Naive thymus-derived CD8-positive, alpha-beta T cell (primary cell): ENCODE data around the gene CAMK1G. TPM values are rescaled to one million over a fixed set of nuclear protein-coding genes. Genes with fewer than 3 reads are reported as not detected.

Source experiments
- ATAC-seq, 2 donors: fragments of 150-1000 bp; cut with Tn5 transposase in 1 of 2; sonication (Bioruptor Pico), chemical (Tn5 transposase) in 1 of 2; 1 replicate in 1 of 2; 2 replicates in 1 of 2; pipeline ENCODE4 v1.10.0; 2021; ENCODE audit warnings: mild to moderate bottlenecking in 2 of 2, moderate library complexity in 2 of 2
- POLR2A ChIA-PET: fragments of 350-600 bp; sonication (Branson Sonifier 250); formaldehyde crosslinking; loops from one replicate; lab custom pipeline; 2021; ENCODE audit warnings: antibody characterized with exemption; lab: Charles Lee
- DNase-seq, 10 donors: peaks; one replicate each; pipeline versions ENCODE4 v3.0.0 to v3.0.0-alpha.2; 2020 to 2022
- H3K27ac Mint-ChIP-seq, 10 donors: one replicate each; pipeline ENCODE4 v1.8.0; 2020 to 2022; ENCODE audit warnings: mild to moderate bottlenecking in 10 of 10, mixed read lengths in 10 of 10, moderate library complexity in 4 of 10, inconsistent platforms in 1 of 10
- H3K27me3 Mint-ChIP-seq, 5 donors: one replicate each; pipeline ENCODE4 v1.8.0; 2021 to 2022; ENCODE audit warnings: mixed read lengths in 5 of 5
- H3K36me3 Mint-ChIP-seq, 3 donors: one replicate each; pipeline ENCODE4 v1.8.0; 2020 to 2022; ENCODE audit warnings: mixed read lengths in 3 of 3, mild to moderate bottlenecking in 2 of 3, inconsistent platforms in 1 of 3
- H3K4me1 Mint-ChIP-seq, 4 donors: one replicate each; pipeline ENCODE4 v1.8.0; 2021 to 2022; ENCODE audit warnings: mixed read lengths in 4 of 4
- H3K4me3 Mint-ChIP-seq, 10 donors: one replicate each; pipeline ENCODE4 v1.8.0; 2020 to 2022; ENCODE audit warnings: mild to moderate bottlenecking in 10 of 10, mixed read lengths in 10 of 10, moderate library complexity in 6 of 10, inconsistent platforms in 1 of 10
- H3K9me3 Mint-ChIP-seq, 9 donors: one replicate each; pipeline ENCODE4 v1.8.0; 2020 to 2022; ENCODE audit warnings: mixed read lengths in 9 of 9, mild to moderate bottlenecking in 3 of 9, inconsistent platforms in 1 of 9, moderate library complexity in 1 of 9
- polyA plus RNA-seq, 3 donors: library from polyadenylated mRNA; unstranded; fragments of 300-500 nt; fragmentation: Illumina TruSeq; gene quantifications; one replicate each; pipeline ENCODE4 v1.2.3, GENCODE V29; 2021
- total RNA-seq, 8 experiments: library from RNA in 2 of 8; stranded (reverse) in 2 of 8; gene quantifications; one replicate each; pipeline ENCODE4 v1.2.3 and lab custom pipeline; 2021 to 2026

The CAMK1G gene
- total and polyA plus RNA-seq, 5 experiments from 2014 or later = not detected

DNA sequence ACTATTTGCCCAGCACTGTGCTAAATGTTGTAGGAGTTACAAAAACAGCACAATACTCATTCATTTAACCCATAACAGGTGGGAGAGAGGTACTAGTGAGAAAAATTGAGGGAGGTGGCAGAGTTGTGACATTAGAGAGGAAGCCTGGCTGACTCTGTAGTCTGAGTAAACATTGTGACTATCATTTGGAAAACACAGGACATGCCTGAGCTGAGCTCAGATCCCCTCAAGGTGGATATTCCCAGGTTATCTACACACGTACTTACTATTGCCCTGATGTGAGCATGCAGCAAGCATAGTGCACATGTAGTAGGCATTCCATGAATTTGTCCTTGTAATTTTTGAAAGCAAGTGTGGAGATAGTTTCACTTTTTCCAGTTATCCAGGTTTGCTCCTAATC lies 10.9 kb downstream of the CAMK1G start:
- Mint-ChIP-seq H3K27me3 (peaks cover 9 to 42% (median 27%) of the 10 kb centered on the region in 5 donors), H3K4me3 (no peak overlapping the region), H3K9me3 (no peaks in the 10 kb centered on the region), H3K4me1 (peaks cover 0 to 1% (median 0%) of the 10 kb centered on the region in 4 donors), H3K36me3 (no peaks in the 10 kb centered on the region), H3K27ac (no peak overlapping the region)
- DNase-seq = no peak
- POLR2A ChIA-PET = no interaction called here
- no peak for ATAC-seq

DNA sequence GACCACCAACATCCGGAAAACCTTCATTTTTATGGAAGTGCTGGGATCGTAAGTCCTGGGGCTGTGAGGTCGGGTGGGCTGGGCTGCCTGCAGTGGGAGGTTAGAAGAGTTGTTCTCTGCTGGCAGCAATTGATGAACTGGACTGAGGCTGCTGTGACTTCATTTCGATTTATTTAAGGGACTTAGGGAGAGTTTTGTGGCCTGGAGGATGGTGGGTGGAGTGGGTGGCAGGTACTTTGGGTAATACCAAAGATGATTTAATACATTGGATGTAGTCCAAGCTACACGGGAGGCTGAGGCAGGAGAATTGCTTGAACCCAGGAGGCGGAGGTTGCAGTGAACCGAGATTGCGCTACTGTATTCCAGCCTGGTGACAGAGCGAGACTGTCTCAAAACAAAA lies 11.5 kb downstream of the CAMK1G start:
- H3K9me3 Mint-ChIP-seq = no peaks in the 10 kb centered on the region
- POLR2A ChIA-PET = no interaction called here

DNA sequence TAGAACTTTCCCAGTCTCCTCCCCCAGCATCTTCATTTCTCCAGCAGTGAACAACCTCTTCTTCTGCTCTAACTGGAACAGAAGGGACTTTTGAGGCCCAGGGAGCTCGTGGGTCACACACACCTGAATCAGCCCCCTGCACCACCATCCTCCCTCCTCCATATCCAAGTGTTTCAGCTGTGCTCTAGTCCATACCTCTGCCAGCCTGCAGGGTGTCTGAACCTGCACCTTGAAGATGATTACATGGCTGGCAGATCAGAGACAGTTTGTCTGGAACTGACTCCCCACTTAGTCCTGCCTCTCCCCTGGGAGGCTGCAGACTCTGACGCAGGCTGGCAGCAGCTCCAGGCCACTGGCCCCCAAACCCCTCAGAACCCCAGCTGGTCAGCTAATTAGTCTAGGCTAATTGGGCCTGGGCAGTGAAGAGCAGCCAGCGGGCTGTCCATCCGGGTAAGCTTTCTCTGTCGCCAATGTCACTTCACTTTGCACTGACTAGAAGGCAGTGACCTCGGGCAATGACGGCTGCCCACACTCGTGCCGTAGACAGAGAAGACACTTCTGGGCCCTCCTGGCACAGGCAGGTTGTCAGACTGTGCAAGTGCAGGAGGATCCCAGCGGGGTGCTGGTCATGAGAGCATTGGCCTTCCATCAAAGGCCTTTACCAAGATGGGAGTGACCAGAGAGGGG lies 12.2 kb downstream of the CAMK1G start:
- Mint-ChIP-seq H3K4me1 (peaks cover 0 to 1% (median 0%) of the 10 kb centered on the region in 4 donors), H3K36me3 (no peaks in the 10 kb centered on the region), H3K4me3 (no peak overlapping the region), H3K9me3 (no peaks in the 10 kb centered on the region), H3K27me3 (peaks cover 9 to 42% (median 31%) of the 10 kb centered on the region in 5 donors), H3K27ac (peak overlapping the region in 1 of 10 donors; percentile 49)
- ATAC-seq (no peak), DNase-seq (no peak)
- POLR2A ChIA-PET = no interaction called here

More for the DNA sequence above, 11.5 kb downstream of the CAMK1G start:
- DNase-seq = no peak
- no peak for ATAC-seq
- Mint-ChIP-seq H3K4me3 (no peak overlapping the region), H3K4me1 (peaks cover 0 to 1% (median 0%) of the 10 kb centered on the region in 4 donors), H3K27ac (no peak overlapping the region), H3K36me3 (no peaks in the 10 kb centered on the region), H3K27me3 (peaks cover 9 to 42% (median 31%) of the 10 kb centered on the region in 5 donors)

DNA sequence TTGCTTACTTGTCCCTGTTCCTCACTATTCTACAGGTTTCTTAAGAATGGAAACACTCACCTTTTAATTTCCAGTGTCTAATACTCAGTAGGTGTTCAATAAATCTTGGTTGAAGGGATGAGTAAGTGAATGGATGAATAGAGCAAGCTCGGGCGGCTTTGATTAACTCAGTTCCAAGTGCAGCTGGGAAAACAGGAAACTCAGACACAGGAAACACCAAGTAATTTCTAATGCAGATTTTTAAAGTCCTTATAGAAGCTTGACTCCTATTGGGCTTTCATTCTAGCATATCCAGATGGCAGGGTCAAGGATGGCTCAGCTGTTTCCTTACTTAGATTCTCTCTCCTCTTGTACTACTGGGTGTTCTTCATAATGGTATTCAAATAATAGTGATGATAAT lies 14.0 kb downstream of the CAMK1G start:
- Mint-ChIP-seq H3K27me3 (peaks cover 9 to 43% (median 29%) of the 10 kb centered on the region in 5 donors), H3K27ac (no peak overlapping the region)
- DNase-seq = no peak

DNA sequence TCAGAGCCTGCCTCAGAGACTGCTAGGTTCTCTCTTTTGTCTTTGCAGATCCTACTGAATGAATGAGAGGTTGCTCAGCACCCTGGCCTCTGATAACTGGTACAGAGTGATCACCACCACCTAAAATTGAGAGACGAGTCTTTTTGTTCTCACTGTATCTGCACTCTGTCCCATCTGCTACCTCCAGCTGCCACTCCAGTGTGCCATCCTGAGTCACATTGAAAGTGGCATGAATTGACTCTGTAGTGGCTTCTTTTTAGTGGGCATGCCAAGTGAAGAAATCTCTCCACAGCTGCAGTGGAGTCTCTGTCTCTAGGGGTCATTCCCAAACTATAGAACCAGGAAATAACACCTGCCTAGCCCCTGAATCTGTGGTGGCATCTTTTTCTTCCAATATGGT lies 14.7 kb downstream of the CAMK1G start:
- Mint-ChIP-seq H3K9me3 (no peaks in the 10 kb centered on the region), H3K27me3 (peaks cover 9 to 43% (median 27%) of the 10 kb centered on the region in 5 donors), H3K4me1 (peaks cover 0 to 1% (median 0%) of the 10 kb centered on the region in 4 donors), H3K36me3 (no peaks in the 10 kb centered on the region), H3K4me3 (no peak overlapping the region), H3K27ac (no peak overlapping the region)
- POLR2A ChIA-PET = no interaction called here
- ATAC-seq (no peak), DNase-seq (no peak)

More for the DNA sequence above, 14.0 kb downstream of the CAMK1G start:
- no peak overlapping the region for H3K4me3 Mint-ChIP-seq
- POLR2A ChIA-PET = no interaction called here
- ATAC-seq = no peak
- peaks cover 0 to 1% (median 0%) of the 10 kb centered on the region in 4 donors for H3K4me1 Mint-ChIP-seq
- H3K9me3 Mint-ChIP-seq = no peaks in the 10 kb centered on the region
- H3K36me3 Mint-ChIP-seq = no peaks in the 10 kb centered on the region

DNA sequence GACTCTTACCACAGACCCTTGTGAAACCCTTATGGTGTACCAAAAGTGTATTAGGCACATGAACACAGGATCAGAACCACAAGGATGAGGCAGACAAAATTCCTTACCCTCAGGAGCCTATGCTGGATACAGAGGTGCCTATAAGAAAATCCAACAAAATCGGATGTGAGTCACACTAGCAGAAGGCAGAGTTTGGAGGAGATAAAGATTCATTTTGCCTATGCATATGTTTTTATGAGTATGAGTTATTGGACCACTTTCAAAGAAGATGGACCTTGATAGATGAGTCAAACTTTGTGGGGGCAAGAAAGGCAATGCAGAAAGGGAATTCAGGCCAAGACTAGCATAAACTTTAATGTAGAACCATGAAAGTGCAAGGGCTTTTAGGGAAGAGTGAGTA lies 17.0 kb downstream of the CAMK1G start:
- Mint-ChIP-seq H3K36me3 (no peaks in the 10 kb centered on the region), H3K9me3 (no peaks in the 10 kb centered on the region), H3K27ac (no peak overlapping the region), H3K4me3 (no peak overlapping the region), H3K4me1 (peaks cover 0 to 1% (median 0%) of the 10 kb centered on the region in 4 donors), H3K27me3 (peaks cover 3 to 35% (median 14%) of the 10 kb centered on the region in 5 donors)
- POLR2A ChIA-PET = no interaction called here
- DNase-seq (no peak), ATAC-seq (no peak)

DNA sequence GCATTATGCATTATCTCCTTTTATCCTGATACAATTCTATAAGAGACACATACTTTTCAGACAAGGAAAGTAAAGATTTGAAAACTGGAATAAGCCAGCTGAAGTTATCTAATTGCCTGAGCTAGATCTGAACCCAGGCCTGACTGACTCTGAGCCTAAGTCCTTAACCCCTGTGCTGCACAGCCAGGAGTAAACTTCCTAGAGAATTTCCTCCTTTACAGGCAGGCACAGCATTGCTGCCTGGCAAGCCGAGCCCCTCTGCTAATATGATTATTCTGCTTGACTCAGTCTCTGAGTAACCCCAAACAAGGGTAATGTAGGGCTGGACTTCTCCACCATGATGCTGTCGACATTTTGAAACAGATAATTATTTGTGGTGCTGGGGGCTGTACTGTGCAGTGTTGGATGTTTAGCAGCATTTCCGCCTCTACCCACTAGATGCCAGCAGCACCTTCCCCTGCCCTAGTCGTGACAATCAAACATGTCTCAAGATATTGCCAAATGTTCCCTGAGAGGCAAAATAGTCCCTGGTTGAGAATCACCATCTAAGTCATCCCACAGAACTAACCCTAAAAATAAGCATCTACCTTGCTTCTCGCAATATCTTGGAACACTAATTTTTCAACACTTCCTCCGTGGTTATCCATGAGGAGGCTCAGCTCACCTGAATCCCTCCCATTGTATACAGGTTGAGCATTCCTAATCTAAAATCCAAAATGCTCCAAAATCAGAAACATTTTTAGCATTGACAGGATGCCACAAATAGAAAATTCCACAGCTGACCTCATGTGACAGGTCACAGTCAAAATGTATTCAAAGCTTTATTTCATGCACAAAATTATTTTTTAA lies 18.5 kb downstream of the CAMK1G start:
- peaks cover 2 to 28% (median 10%) of the 10 kb centered on the region in 5 donors for H3K27me3 Mint-ChIP-seq
- no peaks in the 10 kb centered on the region for H3K9me3 Mint-ChIP-seq
- DNase-seq (peak in 4 of 10 donors; percentile 2 to 24 (median 8)), ATAC-seq (peak in 1 of 2 donors; percentile 54)
- H3K27ac Mint-ChIP-seq = no peak overlapping the region
- H3K4me3 Mint-ChIP-seq = no peak overlapping the region
- no peaks in the 10 kb centered on the region for H3K4me1 Mint-ChIP-seq
- POLR2A ChIA-PET = no interaction called here
- no peaks in the 10 kb centered on the region for H3K36me3 Mint-ChIP-seq

DNA sequence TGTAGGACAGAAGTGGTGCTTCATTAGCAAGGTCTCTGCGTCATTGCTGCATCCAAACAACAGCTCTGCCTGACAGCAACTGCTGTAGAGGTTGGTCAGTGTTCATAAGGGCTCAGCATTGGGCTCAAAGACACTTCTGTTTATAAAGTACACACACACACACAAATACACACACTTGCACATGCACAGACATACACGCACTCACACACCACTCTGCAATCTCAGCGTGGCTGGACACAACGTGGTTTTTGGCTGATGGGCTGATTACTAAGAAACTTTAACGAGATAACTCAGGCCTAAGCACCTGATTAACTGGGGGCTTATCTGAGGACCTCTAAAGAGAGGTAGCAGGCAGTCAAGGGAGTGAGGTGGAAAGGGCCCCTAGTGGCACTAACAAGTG lies 20.4 kb downstream of the CAMK1G start:
- Mint-ChIP-seq H3K4me3 (no peak overlapping the region), H3K27ac (no peak overlapping the region), H3K36me3 (no peaks in the 10 kb centered on the region), H3K27me3 (peaks cover under 1 to 21% (median 5%) of the 10 kb centered on the region in 5 donors), H3K9me3 (no peaks in the 10 kb centered on the region), H3K4me1 (no peaks in the 10 kb centered on the region)
- DNase-seq = no peak
- POLR2A ChIA-PET = no interaction called here
- ATAC-seq = no peak

DNA sequence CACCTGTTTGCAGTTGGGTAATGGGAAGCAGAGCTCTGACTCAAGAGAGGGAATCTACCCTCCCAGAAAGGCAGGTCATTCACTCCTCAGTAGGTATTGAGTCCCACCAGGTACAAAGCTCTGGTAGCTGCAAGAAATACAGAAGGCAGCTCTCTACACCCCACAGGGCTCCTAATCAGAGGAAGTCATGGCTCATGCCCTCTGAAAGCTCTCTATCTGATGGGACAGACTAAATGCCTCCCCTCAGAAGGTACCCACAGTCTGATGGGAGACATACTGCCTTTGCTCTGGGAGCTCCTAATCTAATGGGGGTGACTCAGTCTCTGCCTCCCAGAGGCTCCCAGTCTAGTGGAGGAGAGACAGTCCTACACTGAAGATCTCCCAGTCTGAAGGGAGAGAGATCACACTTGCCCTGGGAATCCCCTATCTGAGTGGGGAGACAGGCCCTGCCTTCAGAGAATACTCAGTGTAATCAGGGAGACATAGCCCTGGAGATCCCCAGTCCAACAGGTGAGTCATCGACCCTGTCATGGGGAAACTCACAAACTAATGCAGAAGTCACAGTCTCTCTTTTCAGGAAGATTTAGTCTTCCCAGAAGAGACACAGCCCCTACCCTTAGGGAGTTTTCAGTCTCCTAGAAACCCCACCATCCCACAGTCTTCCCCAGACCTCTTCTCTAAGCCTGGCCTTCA lies 23.7 kb downstream of the CAMK1G start:
- DNase-seq (peak in 1 of 10 donors; percentile 1), ATAC-seq (no peak)
- POLR2A ChIA-PET = interaction anchor here (0.6 kb wide), 2 partner anchors 98 to 200 kb away, joined by 3 to 7 read pairs; no protein-coding TSS in a partner anchor
- Mint-ChIP-seq H3K4me3 (no peak overlapping the region), H3K27me3 (no peaks in the 10 kb centered on the region), H3K36me3 (no peaks in the 10 kb centered on the region), H3K27ac (no peak overlapping the region), H3K4me1 (peaks cover 0 to 5% (median 0%) of the 10 kb centered on the region in 4 donors), H3K9me3 (no peaks in the 10 kb centered on the region)

DNA sequence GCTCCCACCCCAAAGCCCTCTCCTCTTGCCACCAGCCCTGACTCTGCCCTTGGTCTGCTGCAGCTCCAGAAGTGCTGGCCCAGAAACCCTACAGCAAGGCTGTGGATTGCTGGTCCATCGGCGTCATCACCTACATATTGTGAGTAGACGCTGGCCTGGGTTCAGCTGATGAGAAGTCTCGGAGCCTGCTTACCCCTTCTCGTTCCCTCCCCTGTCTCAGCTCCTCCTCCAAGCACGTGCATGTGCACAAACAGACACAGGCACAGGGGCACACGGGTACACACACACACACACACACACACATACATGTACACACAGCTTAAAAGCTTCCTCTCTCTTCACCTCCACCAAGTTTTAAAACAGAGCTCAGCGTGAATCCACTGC lies 24.3 kb downstream of the CAMK1G start:
- H3K27me3 Mint-ChIP-seq = no peaks in the 10 kb centered on the region
- POLR2A ChIA-PET = no interaction called here
- H3K36me3 Mint-ChIP-seq = no peaks in the 10 kb centered on the region
- H3K4me1 Mint-ChIP-seq = peaks cover 0 to 8% (median 0%) of the 10 kb centered on the region in 4 donors
- DNase-seq (peak in 1 of 10 donors; percentile 24), ATAC-seq (no peak)
- no peak overlapping the region for H3K4me3 Mint-ChIP-seq
- H3K9me3 Mint-ChIP-seq = no peaks in the 10 kb centered on the region
- H3K27ac Mint-ChIP-seq = no peak overlapping the region

DNA sequence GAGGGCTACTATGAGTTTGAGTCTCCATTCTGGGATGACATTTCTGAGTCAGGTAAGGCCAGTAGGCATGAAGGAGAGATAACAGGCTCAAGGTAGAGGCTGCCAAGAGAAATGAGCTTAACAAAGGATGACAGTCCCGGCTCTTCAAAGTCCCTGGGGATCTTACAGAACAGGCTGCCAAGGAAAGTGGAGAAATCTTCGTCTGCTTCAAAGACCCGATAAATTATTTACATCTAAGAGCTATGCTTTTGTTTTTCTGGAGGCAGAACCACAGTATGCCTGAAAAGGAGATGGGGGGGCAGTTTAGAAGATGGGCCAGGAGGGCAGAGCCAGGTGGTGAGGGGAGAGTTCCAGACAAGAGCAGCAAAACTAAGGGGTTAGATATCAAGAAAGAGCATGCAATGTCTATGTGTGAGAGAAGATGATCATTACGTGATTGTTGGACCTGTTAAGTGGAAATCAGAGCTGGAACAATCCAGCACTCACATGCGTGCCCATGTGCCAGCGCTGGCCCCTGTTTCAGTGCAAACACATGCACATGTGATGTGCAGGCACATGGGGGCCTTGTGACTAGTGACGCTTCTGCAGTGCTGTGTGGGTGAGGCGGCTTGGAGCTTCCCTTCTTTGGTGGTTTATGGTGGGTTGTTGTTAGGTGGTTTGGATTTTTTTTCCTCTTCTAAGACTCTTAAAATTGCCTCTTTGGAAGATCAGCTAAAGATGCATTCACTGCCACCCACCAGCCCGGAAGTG lies 25.7 kb downstream of the CAMK1G start:
- H3K4me3 Mint-ChIP-seq = no peak overlapping the region
- H3K27ac Mint-ChIP-seq = no peak overlapping the region
- ATAC-seq (no peak), DNase-seq (peak in 2 of 10 donors; percentile 20 to 41)
- H3K27me3 Mint-ChIP-seq = no peaks in the 10 kb centered on the region
- H3K9me3 Mint-ChIP-seq = no peaks in the 10 kb centered on the region
- POLR2A ChIA-PET = no interaction called here
- H3K36me3 Mint-ChIP-seq = no peaks in the 10 kb centered on the region
- H3K4me1 Mint-ChIP-seq = peaks cover 0 to 8% (median 0%) of the 10 kb centered on the region in 4 donors
